CD14-positive monocyte (primary cell): ENCODE measurements around the gene RIC3. TPM values are rescaled to one million over a fixed set of nuclear protein-coding genes. Genes with fewer than 3 reads are reported as not detected.

Experiments used
- DNase-seq, 3 donors: peaks; one replicate each; pipeline ENCODE4 v3.0.0-alpha.2; 2011 to 2022
- H2AFZ ChIP-seq: 2 replicates; pipeline ENCODE4 v1.6.0; 2012; ENCODE audit warnings: mild to moderate bottlenecking, low read depth, low read length, inconsistent platforms; ENCODE audit not compliant: insufficient read depth, poor library complexity, severe bottlenecking
- H3K27ac ChIP-seq, 2 donors: 1 replicate in 1 of 2; 2 replicates in 1 of 2; pipeline ENCODE4 v1.5.1; 2012 to 2013; ENCODE audit warnings: low read length in 2 of 2, control low read depth in 1 of 2, inconsistent platforms in 1 of 2, low read depth in 1 of 2, mild to moderate bottlenecking in 1 of 2
- H3K27me3 ChIP-seq, 2 donors: one replicate each; pipeline versions ENCODE4 v1.6.0 to v1.6.1; 2011 to 2013; ENCODE audit warnings: low read length in 2 of 2; ENCODE audit not compliant: control insufficient read depth in 2 of 2, insufficient read depth in 2 of 2
- H3K36me3 ChIP-seq, 2 donors: replicated peaks in 1 of 2; 1 replicate in 1 of 2; 2 replicates in 1 of 2; pipeline versions ENCODE4 v1.5.1 to v1.6.1; 2012 to 2013; ENCODE audit warnings: low read length in 2 of 2, control low read depth in 1 of 2, inconsistent platforms in 1 of 2, mild to moderate bottlenecking in 1 of 2; ENCODE audit not compliant: insufficient read depth in 2 of 2, control insufficient read depth in 1 of 2
- H3K4me1 ChIP-seq, 2 donors: 1 replicate in 1 of 2; 2 replicates in 1 of 2; pipeline versions ENCODE4 v1.5.1 to v1.6.1; 2012 to 2013; ENCODE audit warnings: low read length in 2 of 2, control low read depth in 1 of 2, inconsistent platforms in 1 of 2, mild to moderate bottlenecking in 1 of 2, moderate library complexity in 1 of 2; ENCODE audit not compliant: insufficient read depth in 2 of 2, control insufficient read depth in 1 of 2
- H3K4me2 ChIP-seq: replicated peaks from 2 replicates; pipeline ENCODE3; 2012; ENCODE audit warnings: low read length, moderate library complexity, mild to moderate bottlenecking; ENCODE audit not compliant: poor library complexity, severe bottlenecking; ENCODE audit errors: extremely low read depth
- H3K4me3 ChIP-seq, 3 experiments: fragments of 200-600 bp in 1 of 3; sonication (generic) in 1 of 3; replicated peaks in 1 of 3; 1 replicate in 2 of 3; 2 replicates in 1 of 3; pipeline ENCODE4 v1.5.1; 2011 to 2013; ENCODE audit warnings: low read length in 3 of 3, mild to moderate bottlenecking in 3 of 3, control low read depth in 2 of 3, low read depth in 2 of 3, inconsistent platforms in 1 of 3, moderate library complexity in 1 of 3
- H3K79me2 ChIP-seq: 2 replicates; pipeline ENCODE4 v1.6.0; 2012; ENCODE audit warnings: mild to moderate bottlenecking, control low read depth, inconsistent platforms, low read length, moderate library complexity; ENCODE audit not compliant: insufficient read depth
- H3K9ac ChIP-seq: 2 replicates; pipeline ENCODE4 v1.6.0; 2017; ENCODE audit warnings: low read length, mild to moderate bottlenecking; ENCODE audit not compliant: insufficient read depth, poor library complexity, severe bottlenecking
- H3K9me3 ChIP-seq, 2 donors: replicated peaks in 1 of 2; 1 replicate in 1 of 2; 2 replicates in 1 of 2; pipeline versions ENCODE4 v1.5.1 to v1.6.1; 2012 to 2013; ENCODE audit warnings: low read length in 2 of 2, control low read depth in 1 of 2; ENCODE audit not compliant: control insufficient read depth in 1 of 2, insufficient read depth in 1 of 2
- H4K20me1 ChIP-seq: 2 replicates; pipeline ENCODE4 v1.6.0; 2012; ENCODE audit warnings: mild to moderate bottlenecking, low read length, control low read depth, moderate library complexity; ENCODE audit not compliant: insufficient read depth
- H3K27ac Mint-ChIP-seq, 7 donors: one replicate each; pipeline ENCODE4 v1.8.0; 2020; ENCODE audit warnings: mild to moderate bottlenecking in 7 of 7, mixed read lengths in 7 of 7, moderate library complexity in 6 of 7, inconsistent platforms in 2 of 7
- H3K27me3 Mint-ChIP-seq, 3 donors: one replicate each; pipeline ENCODE4 v1.8.0; 2021 to 2022; ENCODE audit warnings: low read depth in 3 of 3, mild to moderate bottlenecking in 3 of 3, mixed read lengths in 3 of 3, moderate library complexity in 3 of 3, inconsistent platforms in 1 of 3
- H3K36me3 Mint-ChIP-seq, 2 donors: one replicate each; pipeline ENCODE4 v1.8.0; 2020; ENCODE audit warnings: mixed read lengths in 2 of 2, inconsistent platforms in 1 of 2, mild to moderate bottlenecking in 1 of 2
- H3K4me1 Mint-ChIP-seq: one replicate; pipeline ENCODE4 v1.8.0; 2020; ENCODE audit warnings: mild to moderate bottlenecking, mixed read lengths
- H3K4me3 Mint-ChIP-seq, 2 donors: one replicate each; pipeline ENCODE4 v1.8.0; 2020; ENCODE audit warnings: mild to moderate bottlenecking in 2 of 2, mixed read lengths in 2 of 2, moderate library complexity in 1 of 2
- H3K9me3 Mint-ChIP-seq, 7 donors: one replicate each; pipeline ENCODE4 v1.8.0; 2020 to 2022; ENCODE audit warnings: mixed read lengths in 7 of 7, mild to moderate bottlenecking in 6 of 7, moderate library complexity in 6 of 7, inconsistent platforms in 2 of 7
- CTCF ChIP-seq: fragments of 200-600 bp; IDR thresholded peaks from one replicate; pipeline ENCODE4 v1.8.0; 2022; ENCODE audit warnings: antibody characterized with exemption, mild to moderate bottlenecking
- WGBS: methylation state at CpG from one replicate; pipeline ENCODE4 v1.1.5; 2013; ENCODE audit warnings: missing lambda C conversion rate; ENCODE audit not compliant: insufficient coverage; 5-methylcytosine and 5-hydroxymethylcytosine counted together
- intact Hi-C, 2 donors: fragments of 100-400 bp; cut with micrococcal nuclease; formaldehyde crosslinking; loops; one replicate each; pipeline versions ENCODE4 v1.15.0 to v1.15.1; 2023
- polyA plus RNA-seq, 3 donors: library from polyadenylated mRNA; depleted of rRNA in 1 of 3; unstranded in 2 of 3; stranded (reverse) in 1 of 3; fragments of 300-500 nt in 2 of 3; fragments of >200 nt in 1 of 3; fragmentation: Illumina TruSeq in 2 of 3; gene quantifications; 1 replicate in 2 of 3; 2 replicates in 1 of 3; pipeline ENCODE4 v1.2.3, GENCODE V29; 2012 to 2021

The RIC3 gene
- polyA plus RNA-seq, 3 donors = 0.17 TPM; not detected in 2

GRCh38 chr11:8056810-8057463 is 111.9 kb downstream of the RIC3 start:
- no peak overlapping the region for H3K4me3 Mint-ChIP-seq
- H4K20me1 ChIP-seq = no peaks in the 10 kb centered on the region
- no peak for TF ChIP-seq CTCF
- no peak for DNase-seq
- no peaks in the 10 kb centered on the region for H3K36me3 Mint-ChIP-seq
- no peaks in the 10 kb centered on the region for H3K27me3 ChIP-seq
- no peaks in the 10 kb centered on the region for H3K79me2 ChIP-seq
- H3K36me3 ChIP-seq = no peaks in the 10 kb centered on the region
- no peaks in the 10 kb centered on the region for H3K9me3 ChIP-seq
- peaks cover 0 to 2% (median 0%) of the 10 kb centered on the region in 7 donors for H3K9me3 Mint-ChIP-seq
- no peak overlapping the region for H3K4me2 ChIP-seq
- H3K4me1 ChIP-seq = no peaks in the 10 kb centered on the region
- H3K9ac ChIP-seq = no peak overlapping the region
- intact Hi-C loops = no loop called here
- no peak overlapping the region for H3K4me3 ChIP-seq
- H3K27me3 Mint-ChIP-seq = peaks cover 0 to 3% (median 0%) of the 10 kb centered on the region in 3 donors
- WGBS = 85% methylated on average over 9 of the region's 12 CpGs
- H3K27ac Mint-ChIP-seq = no peak overlapping the region
- H3K4me1 Mint-ChIP-seq = no peaks in the 10 kb centered on the region
- no peak overlapping the region for H3K27ac ChIP-seq
- no peak overlapping the region for H2AFZ ChIP-seq

Other genes starting within 250 kb of the RIC3 start
- gene OR10A6, start 237.8 kb downstream of the RIC3 start, polyA plus RNA-seq = not detected
- not detected for gene OR10A3, start 227.3 kb downstream of the RIC3 start, polyA plus RNA-seq
- not detected for gene NLRP10, start 203.6 kb downstream of the RIC3 start, polyA plus RNA-seq
- gene EIF3F, start 181.7 kb downstream of the RIC3 start, polyA plus RNA-seq = 100 to 1,000 TPM; 179 to 286 (median 243) TPM
- not detected for gene TUB, start 87.8 kb downstream of the RIC3 start, polyA plus RNA-seq
- not detected for gene LMO1, start 94.9 kb upstream of the RIC3 start, polyA plus RNA-seq